Chondrocyte (in vitro differentiated cells): ENCODE data around the gene TBRG4. TPM values are rescaled to one million over a fixed set of nuclear protein-coding genes. Genes with fewer than 3 reads are reported as not detected.

Experiments
- DNase-seq: peaks from one replicate; pipeline ENCODE4 v3.0.0; 2021; ENCODE audit warnings: mixed read lengths, low spot score
- H3K27ac Mint-ChIP-seq: one replicate; pipeline ENCODE4 v1.8.0; 2021; ENCODE audit warnings: mild to moderate bottlenecking, moderate library complexity, mixed read lengths; ENCODE audit not compliant: unreplicated experiment
- H3K27me3 Mint-ChIP-seq: 2 replicates; pipeline ENCODE4 v1.8.0; 2021; ENCODE audit warnings: low read depth, mixed read lengths
- H3K36me3 Mint-ChIP-seq: 2 replicates; pipeline ENCODE4 v1.8.0; 2021; ENCODE audit warnings: low read depth, mixed read lengths
- H3K4me1 Mint-ChIP-seq: 2 replicates; pipeline ENCODE4 v1.8.0; 2021; ENCODE audit warnings: low read depth, mild to moderate bottlenecking, mixed read lengths
- H3K4me3 Mint-ChIP-seq: one replicate; pipeline ENCODE4 v1.8.0; 2021; ENCODE audit warnings: mild to moderate bottlenecking, moderate library complexity, mixed read lengths; ENCODE audit not compliant: unreplicated experiment
- H3K9me3 Mint-ChIP-seq: 2 replicates; pipeline ENCODE4 v1.8.0; 2021; ENCODE audit warnings: low read depth, mixed read lengths
- total RNA-seq: library from RNA; stranded (reverse); gene quantifications from 3 replicates; pipeline ENCODE4 v1.2.1, GENCODE V29; 2021
- TF ChIP-seq, protein P1 (sequence below): fragments of 200-600 bp; sonication (generic); IDR thresholded peaks from 2 replicates; pipeline ENCODE4 v1.5.0; 2021; ENCODE audit warnings: antibody characterized with exemption, mild to moderate bottlenecking, moderate library complexity

The TBRG4 gene
- total RNA-seq, 1 donor from 2014 or later, result 39.5 TPM

DNA sequence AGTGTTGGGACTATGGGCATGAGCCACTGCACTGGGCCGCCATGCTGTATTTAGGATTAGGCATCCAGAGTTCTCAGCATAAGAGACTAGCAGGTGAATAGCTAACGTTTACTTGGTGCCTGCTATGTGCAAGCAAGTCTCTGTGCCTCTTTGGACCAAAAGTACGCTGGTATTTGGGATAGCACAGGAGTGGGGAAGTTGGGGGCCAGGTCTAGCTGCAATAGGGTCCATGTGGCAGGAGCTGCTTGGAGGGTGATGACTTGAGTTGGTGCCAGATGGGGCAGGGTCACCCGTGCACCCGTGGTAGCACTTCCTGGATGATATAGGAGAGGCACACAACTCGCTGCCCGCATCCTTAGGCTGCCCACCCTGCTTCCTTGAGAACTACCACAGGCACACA, 45.1 kb downstream of the TBRG4 start:
- no peak for DNase-seq
- Mint-ChIP-seq H3K27ac (no peak overlapping the region), H3K4me1 (no peaks in the 10 kb centered on the region), H3K36me3 (peaks cover 16% of the 10 kb centered on the region), H3K9me3 (no peaks in the 10 kb centered on the region), H3K4me3 (no peak overlapping the region), H3K27me3 (no peaks in the 10 kb centered on the region)
- TF ChIP-seq, protein P1, sequence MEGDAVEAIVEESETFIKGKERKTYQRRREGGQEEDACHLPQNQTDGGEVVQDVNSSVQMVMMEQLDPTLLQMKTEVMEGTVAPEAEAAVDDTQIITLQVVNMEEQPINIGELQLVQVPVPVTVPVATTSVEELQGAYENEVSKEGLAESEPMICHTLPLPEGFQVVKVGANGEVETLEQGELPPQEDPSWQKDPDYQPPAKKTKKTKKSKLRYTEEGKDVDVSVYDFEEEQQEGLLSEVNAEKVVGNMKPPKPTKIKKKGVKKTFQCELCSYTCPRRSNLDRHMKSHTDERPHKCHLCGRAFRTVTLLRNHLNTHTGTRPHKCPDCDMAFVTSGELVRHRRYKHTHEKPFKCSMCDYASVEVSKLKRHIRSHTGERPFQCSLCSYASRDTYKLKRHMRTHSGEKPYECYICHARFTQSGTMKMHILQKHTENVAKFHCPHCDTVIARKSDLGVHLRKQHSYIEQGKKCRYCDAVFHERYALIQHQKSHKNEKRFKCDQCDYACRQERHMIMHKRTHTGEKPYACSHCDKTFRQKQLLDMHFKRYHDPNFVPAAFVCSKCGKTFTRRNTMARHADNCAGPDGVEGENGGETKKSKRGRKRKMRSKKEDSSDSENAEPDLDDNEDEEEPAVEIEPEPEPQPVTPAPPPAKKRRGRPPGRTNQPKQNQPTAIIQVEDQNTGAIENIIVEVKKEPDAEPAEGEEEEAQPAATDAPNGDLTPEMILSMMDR, result no peak

DNA sequence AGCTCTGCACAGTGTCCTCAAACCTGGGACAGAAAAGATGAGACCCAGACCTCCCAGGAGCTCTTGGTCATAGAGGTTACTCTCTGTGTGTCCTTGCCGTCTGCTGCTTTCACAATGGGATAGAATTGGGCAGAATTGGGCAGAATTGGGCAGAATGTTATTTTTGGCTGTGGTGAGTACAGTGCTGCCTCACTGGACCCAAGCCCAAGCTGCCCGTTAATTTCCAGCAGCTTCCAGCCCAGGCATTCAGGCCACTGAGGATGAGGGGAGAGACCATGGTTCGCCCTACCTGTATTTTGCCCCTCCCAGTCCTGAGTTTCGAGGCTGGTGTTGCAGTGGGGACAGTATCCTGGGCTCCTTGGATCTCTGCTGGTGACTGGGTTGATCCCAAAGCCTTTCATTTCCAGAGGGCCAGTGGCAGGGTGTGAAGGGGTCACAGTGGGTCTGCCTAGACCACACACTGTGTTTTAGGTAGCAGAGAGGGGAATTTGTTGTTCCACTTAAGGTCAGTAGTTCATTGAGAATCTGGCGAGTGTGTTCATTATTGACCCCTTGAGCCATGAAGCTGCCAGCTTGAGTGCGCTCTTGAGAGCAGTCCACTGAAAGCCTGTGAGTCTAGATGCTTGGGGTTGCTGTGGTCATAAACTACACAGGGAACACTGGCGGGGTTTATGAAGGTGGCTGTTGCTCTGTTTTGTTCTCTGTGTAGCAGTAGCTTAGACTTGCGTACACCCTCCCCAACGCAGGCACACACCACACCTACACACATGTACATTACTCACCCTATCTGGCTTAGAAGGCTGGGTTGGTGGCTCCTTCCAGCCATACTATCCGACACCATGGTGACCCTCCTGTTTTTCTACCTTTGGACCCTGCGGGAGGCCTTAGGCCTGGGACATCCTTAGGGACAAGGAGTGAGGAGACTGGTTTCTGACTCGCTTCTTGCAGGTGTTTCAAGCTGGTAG, 46.2 kb downstream of the TBRG4 start:
- H3K27me3 Mint-ChIP-seq, result no peaks in the 10 kb centered on the region
- TF ChIP-seq, protein P1, result no peak
- H3K4me3 Mint-ChIP-seq, result no peak overlapping the region
- DNase-seq, result no peak
- H3K4me1 Mint-ChIP-seq, result no peaks in the 10 kb centered on the region
- no peaks in the 10 kb centered on the region for H3K9me3 Mint-ChIP-seq
- H3K27ac Mint-ChIP-seq, result no peak overlapping the region
- H3K36me3 Mint-ChIP-seq, result peaks cover 16% of the 10 kb centered on the region

DNA sequence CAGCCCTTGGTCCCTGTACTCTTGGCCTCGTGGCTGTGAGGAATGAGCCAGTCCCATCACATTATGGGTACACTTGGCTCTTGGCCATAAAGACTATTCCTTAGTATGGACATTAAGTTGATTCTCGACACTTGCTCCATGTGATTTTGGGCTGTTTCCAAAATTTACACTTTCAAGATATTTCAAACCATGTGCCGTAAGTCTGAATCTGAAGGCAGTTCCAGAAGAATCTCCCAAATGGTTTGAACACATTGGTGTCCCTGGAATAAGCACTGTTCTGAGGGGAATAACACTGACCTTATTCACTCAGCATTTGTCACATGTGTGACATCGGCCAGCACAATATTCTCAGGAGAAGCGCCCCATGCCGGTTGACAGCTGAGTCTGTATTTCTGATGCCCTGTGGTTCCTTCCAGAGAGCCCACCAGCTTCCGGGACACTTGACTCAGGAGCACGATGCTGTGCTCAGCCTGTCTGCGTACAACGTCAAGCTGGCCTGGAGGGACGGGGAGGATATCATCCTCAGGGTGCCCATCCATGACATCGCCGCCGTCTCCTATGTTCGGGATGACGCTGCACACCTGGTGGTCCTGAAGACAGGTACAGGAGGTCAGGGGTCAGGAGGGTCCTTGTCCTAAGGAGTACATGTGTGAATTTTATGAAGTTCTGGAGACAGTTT, 47.3 kb downstream of the TBRG4 start:
- H3K36me3 Mint-ChIP-seq, result peaks cover 16% of the 10 kb centered on the region
- no peak for DNase-seq
- H3K9me3 Mint-ChIP-seq, result no peaks in the 10 kb centered on the region
- no peak overlapping the region for H3K27ac Mint-ChIP-seq
- no peaks in the 10 kb centered on the region for H3K27me3 Mint-ChIP-seq
- TF ChIP-seq, protein P1, result no peak
- no peak overlapping the region for H3K4me3 Mint-ChIP-seq
- H3K4me1 Mint-ChIP-seq, result no peaks in the 10 kb centered on the region

DNA sequence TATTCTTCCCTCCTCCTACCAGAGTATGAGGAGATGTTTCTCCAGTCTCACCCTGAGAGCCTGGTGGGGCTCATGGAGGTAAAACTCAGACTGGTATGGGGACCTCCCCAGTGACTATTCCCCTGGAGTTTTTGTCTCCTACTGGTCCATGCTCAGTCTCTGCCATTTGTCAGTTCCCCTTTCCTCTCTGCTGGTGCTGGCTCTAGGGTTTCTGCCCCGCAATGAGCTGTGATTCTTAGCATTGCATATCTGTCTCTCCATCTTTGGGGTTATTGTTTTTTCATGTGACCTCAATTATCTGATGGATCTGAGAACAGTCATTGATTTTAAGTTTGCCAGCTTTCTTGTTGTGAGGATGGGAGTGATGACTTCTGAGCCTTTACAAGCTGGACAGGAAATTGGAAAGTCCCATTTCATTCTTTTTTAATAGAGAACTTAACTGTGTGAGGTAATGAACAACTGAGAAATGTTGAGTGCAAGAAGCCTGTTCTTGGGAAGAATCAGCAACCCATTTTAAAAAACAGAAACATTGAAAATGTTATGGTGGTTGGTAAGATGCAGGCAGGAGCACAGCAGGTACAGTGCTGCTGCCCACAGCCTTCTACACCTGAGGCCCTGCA, 49.6 kb downstream of the TBRG4 start:
- H3K36me3 Mint-ChIP-seq, result peaks cover 8% of the 10 kb centered on the region
- H3K9me3 Mint-ChIP-seq, result no peaks in the 10 kb centered on the region
- no peaks in the 10 kb centered on the region for H3K4me1 Mint-ChIP-seq
- H3K4me3 Mint-ChIP-seq, result no peak overlapping the region
- no peak for DNase-seq
- no peaks in the 10 kb centered on the region for H3K27me3 Mint-ChIP-seq
- H3K27ac Mint-ChIP-seq, result no peak overlapping the region
- TF ChIP-seq, protein P1, result no peak

DNA sequence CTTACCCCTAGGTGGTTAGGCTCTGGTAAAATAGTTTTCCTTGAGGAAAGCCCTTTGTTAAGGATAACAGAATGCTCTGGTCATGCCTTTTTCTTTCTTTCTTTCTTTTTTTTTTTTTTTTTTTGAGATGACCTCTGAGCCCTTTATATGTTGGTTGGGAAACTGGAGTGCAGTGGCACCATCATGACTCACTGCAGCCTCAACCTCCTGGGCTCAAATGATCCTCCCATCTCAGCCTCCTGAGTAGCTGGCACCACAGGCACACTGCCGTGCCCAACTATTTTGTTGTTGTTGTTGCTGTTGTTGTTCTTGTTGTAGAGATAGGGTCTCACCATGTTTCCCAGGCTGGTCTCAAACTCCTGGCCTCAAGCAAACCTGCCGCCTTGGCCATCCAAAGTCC, 50.1 kb downstream of the TBRG4 start:
- H3K27ac Mint-ChIP-seq, result no peak overlapping the region
- TF ChIP-seq, protein P1, result no peak
- H3K27me3 Mint-ChIP-seq, result no peaks in the 10 kb centered on the region
- H3K4me1 Mint-ChIP-seq, result no peaks in the 10 kb centered on the region
- DNase-seq, result no peak
- H3K4me3 Mint-ChIP-seq, result no peak overlapping the region
- H3K9me3 Mint-ChIP-seq, result no peaks in the 10 kb centered on the region
- H3K36me3 Mint-ChIP-seq, result peaks cover 8% of the 10 kb centered on the region
